Measurements from ENCODE around the gene PID1. TPM values are rescaled to one million over a fixed set of nuclear protein-coding genes. Genes with fewer than 3 reads are reported as not detected.

Gene PID1
- total and polyA plus RNA-seq, 2 donors (not counting 1 experiment from before 2014, with no cell fraction given) = 0.10 TPM; not detected in 1

DNA sequence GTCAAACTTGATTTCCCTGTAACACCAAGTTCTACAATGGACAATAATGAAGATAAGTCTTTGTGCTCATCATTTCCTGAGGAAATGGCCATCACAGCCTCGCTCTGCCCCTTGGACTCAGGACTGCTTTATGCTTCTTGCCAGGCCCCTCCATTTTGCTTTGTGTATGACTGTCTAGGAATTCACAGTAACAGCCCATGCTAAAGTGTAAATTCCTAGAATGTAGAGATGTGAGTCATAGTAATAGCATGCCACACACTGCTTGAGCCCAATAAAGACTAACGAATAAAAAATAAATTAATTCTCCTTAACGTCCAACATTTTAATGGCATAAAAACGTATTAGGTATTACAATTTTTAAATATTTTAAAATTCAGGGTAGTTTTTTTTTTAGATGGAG, 226.5 kb downstream of the PID1 start:
- Histone ChIP-seq H3K27me3 (replicated peaks in 1 of 4; ENCODE audit: control extremely low read depth in 1 of 4, control insufficient read depth in 3 of 4, insufficient read depth in 4 of 4, low read length in 3 of 4) (no peaks in the 10 kb centered on the region), H3K27ac (ENCODE audit: low read length in 2 of 2) (no peak overlapping the region), H3K4me2 (replicated peaks; ENCODE audit: low read depth, low read length, poor library complexity, severe bottlenecking) (no peak overlapping the region), H3K4me1 (ENCODE audit: control insufficient read depth in 2 of 2, insufficient read depth in 2 of 2, low read length in 2 of 2) (no peaks in the 10 kb centered on the region), H3K9me3 (ENCODE audit: control extremely low read depth in 1 of 3, control insufficient read depth in 2 of 3, insufficient read depth in 1 of 3, low read length in 2 of 3) (peaks cover 0 to 3% (median 0%) of the 10 kb centered on the region in 3 donors), H3K36me3 (replicated peaks in 1 of 2; ENCODE audit: control extremely low read depth in 1 of 2, control insufficient read depth in 1 of 2, extremely low read depth in 1 of 2, insufficient read depth in 2 of 2, low read length in 1 of 2) (no peaks in the 10 kb centered on the region), H3K4me3 (ENCODE audit: control extremely low read depth in 1 of 5, extremely low read depth in 1 of 5, insufficient read depth in 1 of 5, low read depth in 2 of 5, low read length in 4 of 5) (no peak overlapping the region), H3K79me2 (ENCODE audit: control insufficient read depth, insufficient read depth, low read length) (no peaks in the 10 kb centered on the region), H3K9ac (ENCODE audit: low read length) (no peak overlapping the region), H4K20me1 (ENCODE audit: control insufficient read depth, insufficient read depth, low read length, poor library complexity, severe bottlenecking) (no peaks in the 10 kb centered on the region), H2AFZ (ENCODE audit: insufficient read depth, low read depth, low read length, poor library complexity, severe bottlenecking) (no peak overlapping the region)
- no CpG with 5 or more reads among the region's 4 CpGs for WGBS (ENCODE audit: insufficient coverage)
- H3K27me3 Mint-ChIP-seq = no peaks in the 10 kb centered on the region
- TF ChIP-seq EZH2 (IDR thresholded peaks at IDR 0.05; ENCODE audit: borderline replicate concordance, insufficient read depth, low read depth, low read length, poor library complexity, severe bottlenecking) = no peak
- TF ChIP-seq, protein P1, sequence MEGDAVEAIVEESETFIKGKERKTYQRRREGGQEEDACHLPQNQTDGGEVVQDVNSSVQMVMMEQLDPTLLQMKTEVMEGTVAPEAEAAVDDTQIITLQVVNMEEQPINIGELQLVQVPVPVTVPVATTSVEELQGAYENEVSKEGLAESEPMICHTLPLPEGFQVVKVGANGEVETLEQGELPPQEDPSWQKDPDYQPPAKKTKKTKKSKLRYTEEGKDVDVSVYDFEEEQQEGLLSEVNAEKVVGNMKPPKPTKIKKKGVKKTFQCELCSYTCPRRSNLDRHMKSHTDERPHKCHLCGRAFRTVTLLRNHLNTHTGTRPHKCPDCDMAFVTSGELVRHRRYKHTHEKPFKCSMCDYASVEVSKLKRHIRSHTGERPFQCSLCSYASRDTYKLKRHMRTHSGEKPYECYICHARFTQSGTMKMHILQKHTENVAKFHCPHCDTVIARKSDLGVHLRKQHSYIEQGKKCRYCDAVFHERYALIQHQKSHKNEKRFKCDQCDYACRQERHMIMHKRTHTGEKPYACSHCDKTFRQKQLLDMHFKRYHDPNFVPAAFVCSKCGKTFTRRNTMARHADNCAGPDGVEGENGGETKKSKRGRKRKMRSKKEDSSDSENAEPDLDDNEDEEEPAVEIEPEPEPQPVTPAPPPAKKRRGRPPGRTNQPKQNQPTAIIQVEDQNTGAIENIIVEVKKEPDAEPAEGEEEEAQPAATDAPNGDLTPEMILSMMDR (IDR thresholded peaks at IDR 0.05) = no peak
- CTCF ChIA-PET = no interaction called here
- H3K4me1 Mint-ChIP-seq = no peaks in the 10 kb centered on the region
- no peak overlapping the region for H3K4me3 Mint-ChIP-seq
- intact Hi-C loops (cut with micrococcal nuclease) = no loop called here
- POLR2A ChIA-PET = no interaction called here
- H3K9me3 Mint-ChIP-seq (ENCODE audit: insufficient read depth) = no peaks in the 10 kb centered on the region
- ATAC-seq (ENCODE audit: low read depth) = no peak
- no peak for DNase-seq
- no peak overlapping the region for H3K27ac Mint-ChIP-seq

DNA sequence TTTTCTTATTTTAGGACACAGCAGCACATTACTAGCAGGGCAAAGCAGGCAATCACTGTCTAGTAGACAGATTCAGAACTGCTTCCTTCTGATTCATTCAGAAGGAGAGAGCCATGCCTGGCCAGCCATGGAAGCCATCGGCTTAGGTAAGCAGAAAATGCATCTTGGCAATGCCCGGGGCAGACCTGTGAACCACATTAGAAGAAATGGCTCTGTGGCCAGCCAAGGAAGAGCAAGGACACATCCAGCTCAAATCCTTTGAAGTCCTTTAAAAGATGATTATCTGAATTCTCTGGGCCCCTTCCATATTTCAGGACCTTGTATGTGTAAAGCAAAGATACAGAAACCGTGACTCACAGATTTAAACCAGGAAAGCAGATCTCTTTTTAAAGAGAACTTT, 227.4 kb downstream of the PID1 start:
- WGBS (ENCODE audit: insufficient coverage) = 78% methylated on average over 2 of the region's 3 CpGs
- Mint-ChIP-seq H3K4me1 (no peaks in the 10 kb centered on the region), H3K27ac (no peak overlapping the region), H3K9me3 (ENCODE audit: insufficient read depth) (no peaks in the 10 kb centered on the region), H3K27me3 (no peaks in the 10 kb centered on the region), H3K4me3 (no peak overlapping the region)
- Histone ChIP-seq H3K27me3 (replicated peaks in 1 of 4; ENCODE audit: control extremely low read depth in 1 of 4, control insufficient read depth in 3 of 4, insufficient read depth in 4 of 4, low read length in 3 of 4) (no peaks in the 10 kb centered on the region), H3K9me3 (ENCODE audit: control extremely low read depth in 1 of 3, control insufficient read depth in 2 of 3, insufficient read depth in 1 of 3, low read length in 2 of 3) (peaks cover 0 to 3% (median 0%) of the 10 kb centered on the region in 3 donors), H3K79me2 (ENCODE audit: control insufficient read depth, insufficient read depth, low read length) (no peaks in the 10 kb centered on the region), H3K9ac (ENCODE audit: low read length) (no peak overlapping the region), H2AFZ (ENCODE audit: insufficient read depth, low read depth, low read length, poor library complexity, severe bottlenecking) (no peak overlapping the region), H3K36me3 (replicated peaks in 1 of 2; ENCODE audit: control extremely low read depth in 1 of 2, control insufficient read depth in 1 of 2, extremely low read depth in 1 of 2, insufficient read depth in 2 of 2, low read length in 1 of 2) (no peaks in the 10 kb centered on the region), H3K4me3 (ENCODE audit: control extremely low read depth in 1 of 5, extremely low read depth in 1 of 5, insufficient read depth in 1 of 5, low read depth in 2 of 5, low read length in 4 of 5) (no peak overlapping the region), H3K4me2 (replicated peaks; ENCODE audit: low read depth, low read length, poor library complexity, severe bottlenecking) (no peak overlapping the region), H3K4me1 (ENCODE audit: control insufficient read depth in 2 of 2, insufficient read depth in 2 of 2, low read length in 2 of 2) (no peaks in the 10 kb centered on the region), H4K20me1 (ENCODE audit: control insufficient read depth, insufficient read depth, low read length, poor library complexity, severe bottlenecking) (no peaks in the 10 kb centered on the region), H3K27ac (ENCODE audit: low read length in 2 of 2) (no peak overlapping the region)
- DNase-seq (no peak), ATAC-seq (ENCODE audit: low read depth) (no peak)
- TF ChIP-seq, protein P1 (IDR thresholded peaks at IDR 0.05) = no peak
- no peak for TF ChIP-seq EZH2 (IDR thresholded peaks at IDR 0.05; ENCODE audit: borderline replicate concordance, insufficient read depth, low read depth, low read length, poor library complexity, severe bottlenecking)
- ChIA-PET POLR2A (no interaction called here), CTCF (no interaction called here)
- intact Hi-C loops (cut with micrococcal nuclease) = no loop called here
